HG02840 (cell line): ENCODE data around the gene TEX51.

ENCODE experiments used
- ATAC-seq: cut with Tn5 transposase; IDR thresholded peaks from one replicate; pipeline ENCODE4 v1.9.1; 2021; ENCODE audit warnings: mild to moderate bottlenecking, moderate library complexity, moderate number of reproducible peaks; ENCODE audit not compliant: unreplicated experiment, low FRiP score

Gene TEX51

GRCh38 chr2:126946318-126947102 lies 47.8 kb downstream of the TEX51 start:
- no peak for ATAC-seq

- no peak for ATAC-seq
Measured at GRCh38 chr2:126947103-126947429, 48.4 kb downstream of the TEX51 start.

- no peak for ATAC-seq
Measured at GRCh38 chr2:126949775-126950174, 51.1 kb downstream of the TEX51 start.

- no peak for ATAC-seq
Measured at GRCh38 chr2:126950504-126950903, 51.8 kb downstream of the TEX51 start.
